ENCODE data around the gene DCAF6.
"Not testable (repeated sequence)": the region's sequence is repeated elsewhere in the genome, so short reads cannot be mapped to it uniquely, and the experiment has no call there.

The DCAF6 gene

GRCh38 chr1:167924102-167924501 is 12.4 kb upstream of the DCAF6 start:
- TF ChIP-seq CTCF (conservative IDR thresholded peaks at IDR 0.05; ENCODE audit: low read depth, low read length), result no peak
- no peak overlapping the region for H3K4me3 ChIP-seq (ENCODE audit: low read length)
- DNase-seq (ENCODE audit: low read depth), result no peak

GRCh38 chr1:167924543-167925231 is 11.8 kb upstream of the DCAF6 start:
- no peak for DNase-seq (ENCODE audit: low read depth)
- no peak for TF ChIP-seq CTCF (conservative IDR thresholded peaks at IDR 0.05; ENCODE audit: low read depth, low read length)
- H3K4me3 ChIP-seq (ENCODE audit: low read length), result no peak overlapping the region

- TF ChIP-seq CTCF (conservative IDR thresholded peaks at IDR 0.05; ENCODE audit: low read depth, low read length), result no peak
- no peak for DNase-seq (ENCODE audit: low read depth)
- no peak overlapping the region for H3K4me3 ChIP-seq (ENCODE audit: low read length)
Observed at GRCh38 chr1:167926486-167926997, 9.9 kb upstream of the DCAF6 start.

DNA sequence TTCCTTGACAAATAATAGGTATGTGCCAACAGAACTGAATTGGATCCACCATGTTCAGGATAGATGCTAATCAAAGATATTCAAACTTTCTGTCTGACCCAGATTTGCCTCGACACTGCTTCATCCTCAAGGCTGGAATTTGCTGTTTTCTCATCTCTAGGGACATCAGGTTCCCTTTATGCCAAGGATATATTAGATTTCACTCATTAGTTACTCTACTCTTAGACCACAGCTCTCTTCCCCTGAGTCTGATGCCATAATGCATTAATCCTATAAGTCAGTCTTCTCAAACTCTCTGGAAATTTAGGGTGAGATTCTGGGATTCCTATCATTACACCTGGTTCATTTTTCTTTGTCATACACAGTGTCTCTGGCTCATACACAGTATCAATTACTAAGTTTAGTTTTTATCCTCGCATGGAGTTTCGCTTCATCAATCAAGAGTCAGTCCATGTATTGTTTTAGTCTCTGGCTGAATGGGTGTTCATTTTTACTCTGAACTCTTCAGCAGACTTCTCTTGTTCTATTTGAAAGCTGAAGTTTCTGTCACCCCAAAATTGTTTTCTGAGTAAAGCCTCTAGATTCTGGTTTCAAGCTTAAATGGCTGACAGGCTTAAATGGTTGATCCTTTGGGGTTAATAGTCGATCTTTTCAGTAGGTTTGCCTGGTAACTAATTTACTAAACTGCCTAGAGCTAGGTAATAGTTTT is 9.3 kb upstream of the DCAF6 start:
- no peak for TF ChIP-seq CTCF (conservative IDR thresholded peaks at IDR 0.05; ENCODE audit: low read depth, low read length)

GRCh38 chr1:167928457-167928852 is 8.0 kb upstream of the DCAF6 start:
- no peak for DNase-seq (ENCODE audit: low read depth)
- TF ChIP-seq CTCF (conservative IDR thresholded peaks at IDR 0.05; ENCODE audit: low read depth, low read length), result no peak
- H3K4me3 ChIP-seq (ENCODE audit: low read length), result no peak overlapping the region

More for the DNA sequence above, 9.3 kb upstream of the DCAF6 start:
- H3K4me3 ChIP-seq (ENCODE audit: low read length), result no peak overlapping the region
- no peak for DNase-seq (ENCODE audit: low read depth)

DNA sequence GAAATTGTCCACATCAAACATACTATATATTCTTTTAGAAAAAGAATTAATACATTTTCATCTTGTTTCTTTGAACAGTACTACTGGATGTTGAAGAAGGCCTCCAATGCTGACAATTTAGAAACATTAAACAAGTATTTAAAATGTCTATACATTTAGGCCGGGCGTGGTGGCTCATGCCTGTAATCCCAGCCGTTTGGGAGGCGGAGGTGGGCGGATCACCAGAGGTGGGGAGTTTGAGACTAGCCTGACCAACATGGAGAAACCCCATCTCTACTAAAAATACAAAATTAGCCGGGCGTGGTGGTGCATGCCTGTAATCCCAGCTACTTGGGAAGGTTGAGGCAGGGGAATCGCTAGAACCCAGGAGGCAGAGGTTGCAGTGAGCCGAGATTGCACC is 7.6 kb upstream of the DCAF6 start:
- DNase-seq (ENCODE audit: low read depth); H3K4me3 ChIP-seq (ENCODE audit: low read length): not testable (repeated sequence)

DNA sequence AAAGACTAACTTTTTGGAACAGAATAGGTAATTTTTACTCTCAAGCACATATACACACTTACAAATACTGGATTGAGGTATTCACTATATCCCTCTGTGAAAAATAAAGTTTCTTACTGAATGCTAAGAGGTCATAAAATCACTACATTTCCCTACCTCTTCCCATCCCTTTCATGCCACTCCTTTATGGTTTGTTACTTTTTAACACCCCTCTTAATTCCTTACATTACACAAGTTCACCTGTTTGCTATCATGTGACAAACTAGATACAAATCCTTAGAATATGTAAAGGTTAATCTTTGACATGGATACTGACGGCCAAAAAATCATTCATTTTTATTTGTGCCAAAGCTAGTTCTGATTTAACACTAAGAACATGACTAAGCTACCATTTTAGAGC is 6.8 kb upstream of the DCAF6 start:
- H3K4me3 ChIP-seq (ENCODE audit: low read length), result no peak overlapping the region
- no peak for TF ChIP-seq CTCF (conservative IDR thresholded peaks at IDR 0.05; ENCODE audit: low read depth, low read length)
- no peak for DNase-seq (ENCODE audit: low read depth)
